ENCODE data around the gene ZNHIT1. TPM values are rescaled to one million over a fixed set of nuclear protein-coding genes. Genes with fewer than 3 reads are reported as not detected.

The ZNHIT1 gene
- total and polyA plus RNA-seq, 2 of the 8 experiments (the other 6 are each of a cell fraction or from before 2014, with no cell fraction given): 38.2 to 61.7 TPM

DNA sequence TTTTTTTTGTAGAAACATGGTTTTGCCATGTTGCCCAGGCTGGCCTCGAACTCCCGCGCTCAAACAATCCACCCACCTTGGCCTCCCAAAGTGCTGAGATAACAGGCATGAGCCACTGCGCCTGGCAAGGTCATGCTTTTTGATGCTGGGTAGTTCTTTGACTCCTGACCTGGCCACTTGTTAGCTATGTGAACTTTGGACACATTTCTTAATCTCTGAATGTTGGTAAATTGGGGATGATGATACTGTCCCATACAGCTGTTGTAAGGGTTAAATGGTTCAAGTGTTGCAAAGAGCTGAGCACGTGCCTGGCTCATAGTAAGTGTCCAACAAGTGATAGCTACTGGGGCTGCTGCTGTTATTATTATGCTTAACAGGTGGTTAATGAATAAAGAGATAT is 2.3 kb downstream of the ZNHIT1 start:
- no peak overlapping the region for H4K8ac ChIP-seq (ENCODE audit: extremely low read depth, insufficient read depth, low read length)
- H3K56ac ChIP-seq (replicated peaks; ENCODE audit: insufficient read length, low read depth, low read length): no peak overlapping the region
- FAIRE-seq (no peak), DNase-seq (ENCODE audit: low read depth in 1 of 2, low spot score in 2 of 2) (no peak)
- H3K36me3 ChIP-seq (ENCODE audit: control insufficient read depth in 2 of 4, insufficient read depth in 4 of 4, low read length in 3 of 4): peaks cover 2 to 8% (median 5%) of the 10 kb centered on the region in 4 experiments; a peak in 6 of 8 replicates
- no peak overlapping the region for H3K4me2 ChIP-seq (ENCODE audit: insufficient read depth in 1 of 2, low read depth in 2 of 2, low read length in 2 of 2)
- H3K4me1 ChIP-seq (replicated peaks in 1 of 4; ENCODE audit: control insufficient read depth in 3 of 4, insufficient read depth in 4 of 4, low read length in 3 of 4): peaks cover 0 to 13% (median 7%) of the 10 kb centered on the region in 4 experiments; a peak in 5 of 7 replicates
- H2BK5ac ChIP-seq (ENCODE audit: low read depth, low read length): no peak overlapping the region
- H3K14ac ChIP-seq (ENCODE audit: insufficient read length): no peak overlapping the region
- H2BK12ac ChIP-seq (ENCODE audit: low read depth, low read length): no peak overlapping the region
- no peak overlapping the region for H2BK20ac ChIP-seq (ENCODE audit: low read length)
- H3K79me1 ChIP-seq (ENCODE audit: low read depth, low read length): peaks cover 2% of the 10 kb centered on the region; the same call in 1 of the 2 replicates
- no peak overlapping the region for H4K91ac ChIP-seq (replicated peaks; ENCODE audit: insufficient read length, low read length)
- no peak overlapping the region for H3K9ac ChIP-seq (replicated peaks in 1 of 4; ENCODE audit: extremely low read depth in 1 of 4, low read depth in 3 of 4, low read length in 3 of 4)
- no peak overlapping the region for H2BK120ac ChIP-seq (replicated peaks; ENCODE audit: low read depth, low read length)
- H3K23ac ChIP-seq (ENCODE audit: insufficient read length): no peak overlapping the region
- H3K9me3 ChIP-seq (ENCODE audit: insufficient read depth in 2 of 2, low read depth in 1 of 2, low read length in 1 of 2): no peaks in the 10 kb centered on the region
- peaks cover 17% of the 10 kb centered on the region for H3K23me2 ChIP-seq (ENCODE audit: low read depth, low read length)
- ChIA-PET POLR2A (ENCODE audit: partially characterized antibody) (interaction anchor here (1.5 to 3.8 kb wide), 2 partner anchors 12 to 15 kb away, joined by 3 to 15 read pairs; no protein-coding TSS in a partner anchor), CTCF (ENCODE audit: partially characterized antibody) (interaction anchor here (0.8 to 9.0 kb wide), 8 partner anchors 15 to 95 kb away, joined by 3 to 79 read pairs (median 4); partner anchors contain the start of gene FIS1)
- no peak overlapping the region for H2AFZ ChIP-seq (ENCODE audit: low read length)
- H3K18ac ChIP-seq (ENCODE audit: extremely low read depth, low read length): no peak overlapping the region
- H3K27ac ChIP-seq (ENCODE audit: low read depth, low read length): no peak overlapping the region; the same call in 1 of the 2 replicates
- 91% methylated on average over 5 of the region's 5 CpGs; no CpG with 5 or more reads in 1 of the 2 experiments for WGBS, 2 experiments (ENCODE audit: extremely low coverage in 1 of 2, insufficient coverage in 1 of 2, insufficient read length in 1 of 2, insufficient replicate concordance in 2 of 2, low coverage in 1 of 2, low lambda C conversion rate in 2 of 2, missing lambda C conversion rate in 1 of 2)
- 0 out of 2 replicates have a peak overlapping the region, but pooled peaks have one; percentile 39 for H2AK5ac ChIP-seq (ENCODE audit: low read depth, low read length)
- H2BK15ac ChIP-seq (ENCODE audit: low read length): no peak overlapping the region
- no peak overlapping the region for H4K5ac ChIP-seq (ENCODE audit: insufficient read length, low read depth, low read length)
- H4K20me1 ChIP-seq (replicated peaks in 1 of 2; ENCODE audit: control insufficient read depth in 1 of 2, insufficient read depth in 2 of 2, low read length in 2 of 2): peaks cover 0 to 7% of the 10 kb centered on the region in 2 experiments
- H3K4me3 ChIP-seq (ENCODE audit: extremely low read depth in 1 of 4, insufficient read depth in 2 of 4, low read depth in 3 of 4, low read length in 4 of 4): no peak overlapping the region
- H3K4ac ChIP-seq (replicated peaks; ENCODE audit: insufficient read length, low read depth, low read length): no peak overlapping the region
- peaks cover 0 to 6% of the 10 kb centered on the region in 2 experiments; a peak in 1 of 4 replicates for H3K79me2 ChIP-seq (ENCODE audit: control insufficient read depth in 1 of 2, insufficient read depth in 2 of 2, low read length in 2 of 2)
- TF ChIP-seq, protein P1, sequence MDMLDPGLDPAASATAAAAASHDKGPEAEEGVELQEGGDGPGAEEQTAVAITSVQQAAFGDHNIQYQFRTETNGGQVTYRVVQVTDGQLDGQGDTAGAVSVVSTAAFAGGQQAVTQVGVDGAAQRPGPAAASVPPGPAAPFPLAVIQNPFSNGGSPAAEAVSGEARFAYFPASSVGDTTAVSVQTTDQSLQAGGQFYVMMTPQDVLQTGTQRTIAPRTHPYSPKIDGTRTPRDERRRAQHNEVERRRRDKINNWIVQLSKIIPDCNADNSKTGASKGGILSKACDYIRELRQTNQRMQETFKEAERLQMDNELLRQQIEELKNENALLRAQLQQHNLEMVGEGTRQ (IDR thresholded peaks at IDR 0.05; ENCODE audit: low read length): no peak
- TF ChIP-seq GABPA (IDR thresholded peaks at IDR 0.05; ENCODE audit: borderline replicate concordance, insufficient read depth, low read length): no peak
- TF ChIP-seq EGR1 (IDR thresholded peaks at IDR 0.05; ENCODE audit: borderline replicate concordance, low read depth, low read length): no peak
- TF ChIP-seq TAF1 (IDR thresholded peaks at IDR 0.05; ENCODE audit: low read depth, low read length): no peak
- no peaks in the 10 kb centered on the region for H3K27me3 ChIP-seq (replicated peaks in 1 of 4; ENCODE audit: control insufficient read depth in 3 of 4, extremely low read depth in 1 of 4, insufficient read depth in 3 of 4, low read length in 3 of 4)
